Lower leg skin (tissue), 3 donors: ENCODE data around the gene RIMS4.

Experiments
- CTCF ChIP-seq, 3 donors: fragments of 450-650 bp; IDR thresholded peaks; one replicate each; pipeline ENCODE4 v1.5.1; 2016; ENCODE audit warnings: antibody characterized with exemption in 3 of 3, mild to moderate bottlenecking in 3 of 3, moderate library complexity in 2 of 3
- POLR2A ChIP-seq, 2 donors: fragments of 450-650 bp; IDR thresholded peaks; one replicate each; pipeline ENCODE4 v1.6.1; 2016 to 2017; ENCODE audit warnings: antibody characterized with exemption in 2 of 2, mild to moderate bottlenecking in 1 of 2, moderate library complexity in 1 of 2

- TF ChIP-seq CTCF (IDR thresholded peaks at IDR 0.05) = no peak
- no peak for TF ChIP-seq POLR2A (IDR thresholded peaks at IDR 0.05)
Observed at GRCh38 chr20:44732327-44732726, 78.0 kb downstream of the RIMS4 start.
